AG09309 (cell line): ENCODE measurements around the gene TOR2A.

Experiments
- DNase-seq: peaks from one replicate; pipeline ENCODE4 v3.0.0-alpha.2; 2010; ENCODE audit warnings: low read depth
- H3K4me3 ChIP-seq: 2 replicates; pipeline ENCODE4 v1.5.1; 2011; ENCODE audit warnings: mild to moderate bottlenecking, low read depth, low read length, moderate library complexity; ENCODE audit not compliant: control insufficient read depth
- CTCF ChIP-seq: IDR thresholded peaks from 2 replicates; pipeline ENCODE4 v1.5.1; 2011; ENCODE audit warnings: mild to moderate bottlenecking, low read depth, low read length, inconsistent platforms; ENCODE audit not compliant: insufficient read depth, control insufficient read depth; ENCODE audit errors: missing control alignments

The TOR2A gene

GRCh38 chr9:127733614-127734013 is 1.5 kb downstream of the TOR2A start:
- no peak for TF ChIP-seq CTCF
- DNase-seq, result no peak
- H3K4me3 ChIP-seq, result no peak overlapping the region

- no peak for TF ChIP-seq CTCF
- DNase-seq, result no peak
- no peak overlapping the region for H3K4me3 ChIP-seq
Measured at GRCh38 chr9:127732444-127732843, 2.6 kb downstream of the TOR2A start.

- no peak for TF ChIP-seq CTCF
- H3K4me3 ChIP-seq, result no peak overlapping the region
- no peak for DNase-seq
Measured at GRCh38 chr9:127731938-127732337, 3.2 kb downstream of the TOR2A start.

GRCh38 chr9:127730799-127731410 is 4.2 kb downstream of the TOR2A start:
- no peak for DNase-seq
- no peak overlapping the region for H3K4me3 ChIP-seq
- no peak for TF ChIP-seq CTCF

GRCh38 chr9:127730262-127730661 is 4.8 kb downstream of the TOR2A start:
- no peak for DNase-seq
- H3K4me3 ChIP-seq, result no peak overlapping the region
- TF ChIP-seq CTCF, result no peak

- DNase-seq, result no peak
- no peak for TF ChIP-seq CTCF
- no peak overlapping the region for H3K4me3 ChIP-seq
Measured at GRCh38 chr9:127729522-127730256, 5.4 kb downstream of the TOR2A start.
